Measurements from ENCODE around the gene FTCD.

The FTCD gene

DNA sequence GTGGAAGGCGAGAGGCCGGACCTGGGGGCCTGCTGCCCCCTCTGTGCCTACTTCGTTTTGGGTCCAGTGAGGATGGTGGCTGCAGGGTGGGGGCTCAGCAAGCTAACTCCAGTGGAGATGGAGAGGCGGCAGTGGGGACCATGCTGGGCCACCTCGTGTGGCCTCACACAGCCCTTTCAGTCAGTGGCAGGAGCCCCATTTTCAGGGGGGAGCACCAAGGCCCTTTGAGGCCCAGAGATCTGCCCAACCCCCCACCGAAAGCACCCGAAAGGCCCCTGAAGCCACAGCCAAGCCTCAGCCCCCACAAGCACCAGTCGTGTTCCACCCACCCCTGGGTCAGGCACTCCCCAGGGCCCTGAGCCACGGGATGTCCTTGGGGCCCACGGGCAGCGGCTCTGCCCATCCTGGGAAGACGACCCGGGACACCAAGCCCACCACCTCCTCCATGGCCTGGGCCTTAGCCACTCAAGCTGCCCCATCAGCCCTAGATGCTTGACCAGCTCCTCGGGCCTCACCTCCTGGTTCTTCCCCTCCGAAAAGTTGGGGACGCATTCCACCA lies 345 bp downstream of the FTCD start:
- H3K9me3 ChIP-seq (ENCODE audit: insufficient read depth, low read depth, low read length): no peaks in the 10 kb centered on the region
- no peaks in the 10 kb centered on the region for H3K27me3 ChIP-seq (ENCODE audit: insufficient read depth, low read length)
- H3K9ac ChIP-seq (ENCODE audit: low read depth, low read length): no peak overlapping the region
- H3K4me3 ChIP-seq (ENCODE audit: low read length): no peak overlapping the region
- H3K4me1 ChIP-seq (ENCODE audit: insufficient read depth, low read length): peaks cover 5% of the 10 kb centered on the region; the same call in 1 of the 2 replicates
- H3K36me3 ChIP-seq (ENCODE audit: insufficient read depth, low read depth, low read length): 0 out of 2 replicates have a peak, but pooled peaks cover 3% of the 10 kb centered on the region
- no peak overlapping the region for H3K27ac ChIP-seq (ENCODE audit: low read length)

DNA sequence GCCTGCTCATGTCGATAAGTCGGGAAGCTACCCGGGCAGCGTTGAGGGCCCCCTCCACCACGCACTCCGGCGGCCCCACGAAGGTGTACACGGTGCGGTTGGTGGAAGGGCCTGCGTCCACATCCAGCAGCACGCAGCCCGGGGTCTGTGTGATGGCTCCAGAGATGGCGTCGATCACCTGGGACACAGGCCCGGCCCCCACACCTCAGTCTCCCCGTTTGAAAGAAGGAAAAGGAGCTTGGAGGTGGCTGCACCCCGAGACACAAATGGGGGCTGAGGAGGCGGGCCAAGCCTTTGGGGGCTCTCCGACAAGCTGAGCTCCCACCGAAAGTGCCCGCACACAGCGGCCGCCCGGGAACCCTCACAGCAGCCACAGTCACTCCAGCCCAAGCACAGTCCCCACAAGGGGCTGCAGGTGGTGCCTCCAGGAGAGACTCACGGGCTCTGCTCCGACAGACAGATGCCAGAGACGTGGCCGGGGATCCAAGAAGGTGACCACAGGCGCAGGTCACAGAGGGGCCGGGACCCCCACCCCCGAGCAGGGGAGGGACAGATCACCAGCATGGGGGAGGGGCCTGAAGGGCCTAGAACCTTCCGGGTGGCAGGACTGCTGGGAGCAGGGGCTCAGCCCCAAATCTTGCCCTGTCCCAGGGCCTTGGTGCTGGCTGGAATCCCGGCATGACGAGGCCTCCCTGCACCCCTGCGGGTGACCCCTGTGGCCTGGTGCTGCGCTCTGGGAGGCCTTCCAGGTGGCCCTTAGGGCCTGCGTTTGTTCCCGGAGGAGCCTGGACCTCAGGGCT lies 1.0 kb downstream of the FTCD start:
- Histone ChIP-seq H3K36me3 (ENCODE audit: insufficient read depth, low read depth, low read length) (0 out of 2 replicates have a peak, but pooled peaks cover 3% of the 10 kb centered on the region), H3K27ac (ENCODE audit: low read length) (no peak overlapping the region), H3K4me1 (ENCODE audit: insufficient read depth, low read length) (peaks cover 5% of the 10 kb centered on the region; the same call in 1 of the 2 replicates), H3K9me3 (ENCODE audit: insufficient read depth, low read depth, low read length) (no peaks in the 10 kb centered on the region), H3K4me3 (ENCODE audit: low read length) (no peak overlapping the region), H3K9ac (ENCODE audit: low read depth, low read length) (no peak overlapping the region), H3K27me3 (ENCODE audit: insufficient read depth, low read length) (no peaks in the 10 kb centered on the region)

DNA sequence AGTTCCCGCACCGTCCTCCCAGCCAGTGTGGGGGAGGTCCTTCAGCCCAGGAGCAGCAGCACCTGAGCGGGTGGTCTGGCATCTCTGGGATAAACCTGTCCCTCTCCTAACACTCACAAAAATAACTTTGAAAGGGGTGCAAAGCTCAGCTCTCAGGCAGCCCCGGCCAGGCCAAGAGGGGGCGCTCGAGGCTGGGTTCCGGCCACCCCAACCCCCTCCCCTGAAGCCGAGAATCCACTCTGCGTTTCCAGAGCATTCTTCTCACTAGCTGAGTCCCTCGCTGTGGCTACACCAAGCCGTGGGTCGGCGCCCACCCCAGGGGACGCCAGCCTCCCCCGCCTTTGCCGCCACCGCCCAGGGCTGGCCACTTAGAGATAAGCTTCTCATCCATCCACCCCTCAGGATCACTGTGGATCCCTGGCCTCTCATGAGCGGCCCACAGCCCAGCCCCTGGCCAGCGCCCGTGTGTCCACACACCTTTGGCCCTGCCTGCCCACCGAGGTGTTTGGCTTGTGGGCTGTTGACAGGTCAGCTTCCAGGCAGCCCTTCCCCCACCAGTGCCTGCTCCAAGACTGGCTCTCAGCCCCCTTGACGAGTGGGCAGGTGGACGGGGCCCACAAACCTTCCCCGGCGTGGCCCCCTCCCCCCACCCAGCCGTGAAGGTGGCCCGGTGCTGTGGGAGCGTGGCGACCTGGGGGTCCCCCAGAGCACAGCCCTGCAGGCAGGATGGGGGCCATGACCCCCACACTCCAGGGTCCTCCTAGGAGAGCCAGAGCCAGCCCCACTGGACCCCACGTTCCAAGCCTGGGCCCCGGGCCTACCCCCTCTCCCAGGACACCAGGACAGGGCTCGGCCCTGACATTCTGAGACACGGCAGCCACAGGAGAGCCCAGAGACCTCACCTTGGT lies 1.9 kb downstream of the FTCD start:
- no peak overlapping the region for H3K4me3 ChIP-seq (ENCODE audit: low read length)

DNA sequence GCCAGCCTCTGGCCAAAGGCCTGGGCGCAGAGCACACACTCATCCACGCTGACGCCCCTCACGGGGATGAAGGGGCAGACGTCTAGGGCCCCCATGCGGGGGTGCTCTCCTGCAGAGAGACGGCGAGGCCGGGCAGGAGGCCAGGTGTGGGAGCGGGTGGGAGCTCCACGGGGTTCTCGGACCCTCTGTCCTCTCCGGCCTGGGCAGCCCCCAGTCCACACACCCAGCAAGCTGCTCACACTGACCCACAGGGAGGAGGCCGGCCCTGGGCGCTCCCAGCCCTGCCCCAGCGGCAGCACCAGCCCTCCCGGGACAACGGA lies 2.5 kb downstream of the FTCD start:
- Histone ChIP-seq H3K36me3 (ENCODE audit: insufficient read depth, low read depth, low read length) (0 out of 2 replicates have a peak, but pooled peaks cover 3% of the 10 kb centered on the region), H3K9me3 (ENCODE audit: insufficient read depth, low read depth, low read length) (no peaks in the 10 kb centered on the region), H3K4me1 (ENCODE audit: insufficient read depth, low read length) (peaks cover 5% of the 10 kb centered on the region; the same call in 1 of the 2 replicates), H3K27ac (ENCODE audit: low read length) (peak overlapping the region; percentile 36), H3K4me3 (ENCODE audit: low read length) (no peak overlapping the region), H3K9ac (ENCODE audit: low read depth, low read length) (peak overlapping the region; percentile 45; the same call in 1 of the 2 replicates), H3K27me3 (ENCODE audit: insufficient read depth, low read length) (no peaks in the 10 kb centered on the region)

More for the DNA sequence above, 1.9 kb downstream of the FTCD start:
- Histone ChIP-seq H3K27me3 (ENCODE audit: insufficient read depth, low read length) (no peaks in the 10 kb centered on the region), H3K9me3 (ENCODE audit: insufficient read depth, low read depth, low read length) (no peaks in the 10 kb centered on the region), H3K36me3 (ENCODE audit: insufficient read depth, low read depth, low read length) (0 out of 2 replicates have a peak, but pooled peaks cover 3% of the 10 kb centered on the region), H3K27ac (ENCODE audit: low read length) (peak overlapping the region; percentile 36), H3K4me1 (ENCODE audit: insufficient read depth, low read length) (peaks cover 5% of the 10 kb centered on the region; the same call in 1 of the 2 replicates), H3K9ac (ENCODE audit: low read depth, low read length) (peak overlapping the region; percentile 45; the same call in 1 of the 2 replicates)

DNA sequence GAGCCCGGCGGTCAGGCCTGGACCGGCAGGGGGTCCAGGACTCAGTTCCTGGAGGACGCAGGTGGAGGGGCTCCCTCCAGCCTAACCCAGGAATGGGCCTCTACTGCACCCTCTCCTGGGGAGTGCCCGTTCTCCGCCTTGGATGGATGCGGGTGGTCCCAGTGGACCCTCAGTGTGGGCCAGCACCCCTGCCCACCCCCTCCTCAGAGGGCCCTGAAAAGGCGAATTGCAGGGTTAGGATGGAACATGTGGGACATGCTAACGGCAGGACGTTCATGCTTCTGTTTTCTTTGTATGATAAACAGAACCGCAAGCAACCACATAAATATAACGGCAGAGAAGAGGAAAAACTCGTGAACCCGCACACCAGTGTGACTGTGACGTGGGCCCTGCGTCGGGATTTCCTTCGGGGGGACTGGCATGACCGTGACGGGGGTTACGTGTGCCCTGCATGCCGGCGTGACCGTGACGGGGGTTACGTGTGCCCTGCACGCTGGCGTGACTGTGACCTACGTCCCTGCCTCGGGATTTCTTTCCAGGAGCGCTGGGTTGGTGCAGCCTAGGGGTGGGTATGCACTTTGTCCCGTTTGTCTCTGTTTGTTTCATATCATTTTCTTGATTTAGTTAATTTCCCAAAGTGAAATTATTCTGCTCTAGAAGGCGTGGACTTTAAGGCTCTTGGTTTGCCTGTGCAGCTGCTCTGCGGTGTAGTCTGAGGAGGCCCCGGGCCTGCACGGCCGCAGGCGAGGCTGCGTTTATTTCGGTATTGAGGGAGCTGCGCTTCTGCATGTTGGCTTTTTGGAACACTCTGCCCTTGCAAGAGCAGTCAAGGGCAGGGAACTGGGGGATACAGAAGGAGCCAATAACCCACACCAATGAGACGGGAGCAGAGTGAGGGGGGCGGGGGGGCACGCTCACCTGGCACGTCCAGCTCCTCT lies 3.1 kb downstream of the FTCD start:
- Histone ChIP-seq H3K9me3 (ENCODE audit: insufficient read depth, low read depth, low read length) (no peaks in the 10 kb centered on the region), H3K4me3 (ENCODE audit: low read length) (no peak overlapping the region), H3K9ac (ENCODE audit: low read depth, low read length) (peak overlapping the region; percentile 45; the same call in 1 of the 2 replicates), H3K36me3 (ENCODE audit: insufficient read depth, low read depth, low read length) (0 out of 2 replicates have a peak, but pooled peaks cover 3% of the 10 kb centered on the region), H3K4me1 (ENCODE audit: insufficient read depth, low read length) (peaks cover 5% of the 10 kb centered on the region; the same call in 1 of the 2 replicates), H3K27me3 (ENCODE audit: insufficient read depth, low read length) (no peaks in the 10 kb centered on the region), H3K27ac (ENCODE audit: low read length) (peak overlapping the region; percentile 23)

DNA sequence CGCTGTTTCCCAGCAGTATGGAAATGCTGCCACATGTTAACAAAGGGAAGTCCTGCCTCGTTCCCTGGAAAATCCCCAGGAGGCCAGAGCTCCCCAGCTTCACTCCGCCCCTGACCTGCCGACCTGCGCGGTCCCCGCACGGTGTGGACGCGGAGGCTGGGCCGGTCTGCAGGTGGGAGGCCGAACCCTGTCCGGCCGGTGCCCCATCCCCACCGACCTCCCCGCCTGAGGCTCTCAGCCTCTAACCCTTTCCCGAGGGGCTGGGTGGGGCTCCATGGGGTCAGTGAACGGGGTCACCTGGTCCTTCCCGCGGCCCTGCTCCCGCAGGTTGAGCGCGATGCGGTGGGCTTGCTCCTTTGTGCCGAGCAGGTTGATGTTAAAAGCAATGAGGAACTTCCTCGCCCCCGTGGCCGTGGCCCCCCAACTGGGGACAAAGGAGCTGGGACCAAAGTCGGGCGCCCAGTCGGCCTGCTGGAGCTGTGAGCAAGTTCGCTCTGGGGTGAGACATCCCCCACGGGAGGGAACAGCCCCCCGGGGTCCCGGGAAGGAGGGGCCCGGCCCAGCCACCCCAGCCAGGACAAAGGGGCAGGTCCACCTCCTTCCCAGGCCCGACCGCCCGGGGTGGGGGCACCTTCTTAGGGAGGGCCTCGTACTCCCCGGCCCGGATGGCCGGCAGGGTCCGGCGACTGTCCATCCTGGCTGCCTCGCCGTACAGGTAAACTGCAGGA lies 4.0 kb downstream of the FTCD start:
- Histone ChIP-seq H3K9me3 (ENCODE audit: insufficient read depth, low read depth, low read length) (no peaks in the 10 kb centered on the region), H3K4me1 (ENCODE audit: insufficient read depth, low read length) (peaks cover 5% of the 10 kb centered on the region; the same call in 1 of the 2 replicates), H3K9ac (ENCODE audit: low read depth, low read length) (no peak overlapping the region), H3K27ac (ENCODE audit: low read length) (no peak overlapping the region), H3K4me3 (ENCODE audit: low read length) (no peak overlapping the region), H3K27me3 (ENCODE audit: insufficient read depth, low read length) (no peaks in the 10 kb centered on the region), H3K36me3 (ENCODE audit: insufficient read depth, low read depth, low read length) (0 out of 2 replicates have a peak, but pooled peaks cover under 1% of the 10 kb centered on the region)

DNA sequence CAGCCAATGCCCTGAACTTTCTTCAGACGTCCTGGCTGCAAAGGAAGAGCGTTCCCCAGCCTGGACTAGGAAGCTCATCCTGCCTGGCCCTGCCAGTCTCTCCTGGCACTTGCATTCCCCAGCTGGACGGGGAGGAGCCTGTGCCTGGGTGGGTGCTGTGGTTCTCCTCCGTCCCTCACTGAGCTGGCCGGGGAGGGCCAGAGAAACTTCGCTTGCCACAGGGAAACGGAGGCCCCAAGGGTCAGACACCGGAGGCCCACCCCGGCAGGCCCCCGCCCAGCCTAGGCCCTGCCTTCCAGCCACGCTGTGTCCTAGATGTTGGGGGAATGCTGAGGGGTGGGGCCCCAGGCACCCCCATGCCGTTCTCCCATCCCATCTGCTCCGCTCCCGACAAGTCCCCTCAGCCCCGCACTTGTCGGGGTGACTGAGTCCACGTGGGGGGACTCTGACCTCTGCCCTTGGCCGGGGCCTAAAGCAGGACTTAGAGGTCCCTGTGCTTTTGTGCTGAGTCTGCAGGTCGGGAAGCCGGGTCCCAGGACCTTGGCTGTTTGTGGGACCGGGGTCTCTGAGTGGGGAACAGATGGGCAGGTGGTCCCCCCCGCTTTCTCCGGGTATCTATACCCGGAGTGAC lies 4.8 kb downstream of the FTCD start:
- no peak overlapping the region for H3K27ac ChIP-seq (ENCODE audit: low read length)
- no peaks in the 10 kb centered on the region for H3K36me3 ChIP-seq (ENCODE audit: insufficient read depth, low read depth, low read length)
- no peaks in the 10 kb centered on the region for H3K27me3 ChIP-seq (ENCODE audit: insufficient read depth, low read length)
- no peaks in the 10 kb centered on the region for H3K9me3 ChIP-seq (ENCODE audit: insufficient read depth, low read depth, low read length)
- H3K4me3 ChIP-seq (ENCODE audit: low read length): no peak overlapping the region
- H3K4me1 ChIP-seq (ENCODE audit: insufficient read depth, low read length): peaks cover 5% of the 10 kb centered on the region; the same call in 1 of the 2 replicates
- no peak overlapping the region for H3K9ac ChIP-seq (ENCODE audit: low read depth, low read length)

DNA sequence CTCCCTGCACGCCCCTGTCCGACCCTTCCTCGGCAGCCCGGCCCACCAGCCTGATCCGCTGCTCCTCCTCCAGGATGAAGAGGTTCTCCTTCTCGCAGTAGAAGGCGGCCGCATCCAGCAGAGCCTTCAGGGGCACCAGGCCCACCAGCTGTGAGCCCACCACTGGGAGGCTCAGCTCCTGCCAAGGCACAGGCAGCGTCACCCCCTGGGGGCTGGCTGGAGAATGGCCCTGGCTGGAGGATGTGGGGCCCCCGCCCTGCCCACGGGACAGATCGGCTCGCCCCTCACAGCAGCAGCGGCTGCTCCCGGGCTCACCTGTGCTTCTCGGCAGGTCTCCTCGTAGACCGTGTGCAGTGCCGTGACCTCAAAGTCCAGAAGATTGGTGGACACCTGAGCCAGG lies 5.3 kb downstream of the FTCD start:
- no peak overlapping the region for H3K4me3 ChIP-seq (ENCODE audit: low read length)
- no peaks in the 10 kb centered on the region for H3K9me3 ChIP-seq (ENCODE audit: insufficient read depth, low read depth, low read length)
- no peaks in the 10 kb centered on the region for H3K36me3 ChIP-seq (ENCODE audit: insufficient read depth, low read depth, low read length)
- H3K27ac ChIP-seq (ENCODE audit: low read length): no peak overlapping the region
- H3K27me3 ChIP-seq (ENCODE audit: insufficient read depth, low read length): no peaks in the 10 kb centered on the region
- H3K9ac ChIP-seq (ENCODE audit: low read depth, low read length): no peak overlapping the region
- peaks cover 5% of the 10 kb centered on the region; the same call in 1 of the 2 replicates for H3K4me1 ChIP-seq (ENCODE audit: insufficient read depth, low read length)

DNA sequence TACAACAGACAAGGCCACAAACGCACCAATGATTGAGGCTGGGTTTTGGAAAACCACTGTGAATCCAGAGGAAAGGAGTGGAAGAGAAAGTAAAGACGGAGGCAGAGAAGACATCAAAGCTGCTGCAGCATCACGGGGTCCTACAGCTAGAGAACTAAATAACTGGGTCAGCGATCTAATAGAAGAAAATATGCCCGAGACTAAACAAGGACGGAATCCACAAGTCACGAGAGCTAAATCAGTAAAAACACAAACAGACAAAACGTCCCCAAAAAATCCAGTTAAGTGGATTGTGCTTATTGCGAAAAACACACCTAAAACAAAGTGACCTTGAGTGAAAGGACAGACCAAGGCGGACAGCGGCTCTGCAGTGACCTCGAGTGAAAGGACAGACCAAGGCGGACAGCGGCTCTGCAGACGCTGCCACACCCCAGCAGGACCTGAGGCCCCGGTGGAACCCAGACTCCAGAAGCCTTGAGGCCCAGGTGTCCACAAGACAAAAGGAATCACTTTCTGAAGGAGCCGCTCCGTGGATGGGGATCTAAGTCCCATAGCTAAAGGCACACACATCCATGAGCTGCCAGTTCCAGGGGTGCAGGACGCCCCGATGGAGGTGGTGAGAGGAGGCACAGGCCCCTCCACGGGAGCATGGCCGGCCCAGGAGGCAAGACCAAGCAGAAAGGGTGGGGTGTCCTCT lies 6.0 kb downstream of the FTCD start:
- H3K9ac ChIP-seq (ENCODE audit: low read depth, low read length): no peak overlapping the region
- no peaks in the 10 kb centered on the region for H3K36me3 ChIP-seq (ENCODE audit: insufficient read depth, low read depth, low read length)
- H3K27me3 ChIP-seq (ENCODE audit: insufficient read depth, low read length): no peaks in the 10 kb centered on the region
- no peaks in the 10 kb centered on the region for H3K9me3 ChIP-seq (ENCODE audit: insufficient read depth, low read depth, low read length)
- H3K4me3 ChIP-seq (ENCODE audit: low read length): no peak overlapping the region
- peaks cover 5% of the 10 kb centered on the region; the same call in 1 of the 2 replicates for H3K4me1 ChIP-seq (ENCODE audit: insufficient read depth, low read length)
- H3K27ac ChIP-seq (ENCODE audit: low read length): no peak overlapping the region
